SU-DHL-6 (cell line): ENCODE data around the gene NOL3.

ENCODE experiments used
- EZH2phosphoT487 ChIP-seq: fragments of 200-600 bp; sonication (generic), shearing (Covaris generic); conservative IDR thresholded peaks from 2 replicates; pipeline ENCODE4 v1.6.1; 2018; ENCODE audit warnings: mild to moderate bottlenecking, antibody characterized with exemption, low read length, moderate library complexity, mixed read lengths
- TF ChIP-seq, protein P1 (sequence below): fragments of 200-600 bp; sonication (generic); IDR thresholded peaks from one replicate; pipeline ENCODE4 v1.5.1; 2017; ENCODE audit warnings: antibody characterized with exemption, mild to moderate bottlenecking, low read length, moderate library complexity; ENCODE audit not compliant: insufficient read depth, poor library complexity, severe bottlenecking

DNA sequence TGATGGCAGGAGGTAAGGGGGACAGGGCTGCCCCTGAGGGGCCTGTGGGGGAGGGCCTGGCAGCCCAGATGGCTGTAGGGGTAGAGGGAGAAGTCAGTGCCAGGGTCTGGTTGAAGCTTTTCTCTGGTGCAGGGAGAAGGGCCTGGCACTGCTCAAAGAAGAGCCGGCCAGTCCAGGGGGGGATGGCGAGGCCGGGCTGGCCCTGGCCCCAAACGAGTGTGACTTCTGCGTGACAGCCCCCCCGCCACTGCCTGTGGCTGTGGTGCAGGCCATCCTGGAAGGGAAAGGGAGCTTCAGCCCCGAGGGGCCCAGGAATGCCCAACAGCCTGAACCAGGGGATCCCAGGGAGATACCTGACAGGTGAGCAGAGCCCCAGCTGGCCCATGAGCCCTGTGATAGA, 2.8 kb upstream of the NOL3 start:
- TF ChIP-seq, protein P1, sequence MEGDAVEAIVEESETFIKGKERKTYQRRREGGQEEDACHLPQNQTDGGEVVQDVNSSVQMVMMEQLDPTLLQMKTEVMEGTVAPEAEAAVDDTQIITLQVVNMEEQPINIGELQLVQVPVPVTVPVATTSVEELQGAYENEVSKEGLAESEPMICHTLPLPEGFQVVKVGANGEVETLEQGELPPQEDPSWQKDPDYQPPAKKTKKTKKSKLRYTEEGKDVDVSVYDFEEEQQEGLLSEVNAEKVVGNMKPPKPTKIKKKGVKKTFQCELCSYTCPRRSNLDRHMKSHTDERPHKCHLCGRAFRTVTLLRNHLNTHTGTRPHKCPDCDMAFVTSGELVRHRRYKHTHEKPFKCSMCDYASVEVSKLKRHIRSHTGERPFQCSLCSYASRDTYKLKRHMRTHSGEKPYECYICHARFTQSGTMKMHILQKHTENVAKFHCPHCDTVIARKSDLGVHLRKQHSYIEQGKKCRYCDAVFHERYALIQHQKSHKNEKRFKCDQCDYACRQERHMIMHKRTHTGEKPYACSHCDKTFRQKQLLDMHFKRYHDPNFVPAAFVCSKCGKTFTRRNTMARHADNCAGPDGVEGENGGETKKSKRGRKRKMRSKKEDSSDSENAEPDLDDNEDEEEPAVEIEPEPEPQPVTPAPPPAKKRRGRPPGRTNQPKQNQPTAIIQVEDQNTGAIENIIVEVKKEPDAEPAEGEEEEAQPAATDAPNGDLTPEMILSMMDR = no peak
- TF ChIP-seq EZH2phosphoT487 = no peak
